Adrenal gland (tissue), 12 donors: ENCODE data around the gene KIAA0753. TPM values are rescaled to one million over a fixed set of nuclear protein-coding genes. Genes with fewer than 3 reads are reported as not detected.

Experiments used
- DNase-seq, 7 donors: peaks; one replicate each; pipeline ENCODE4 v3.0.0-alpha.2; 2019 to 2020
- H3K27ac ChIP-seq, 5 donors: fragments of 200-600 bp; sonication (generic) in 4 of 5; 1 replicate in 3 of 5; 2 replicates in 2 of 5; pipeline versions ENCODE4 v1.5.1 to v1.8.0; 2016 to 2020; ENCODE audit warnings: mild to moderate bottlenecking in 1 of 5
- H3K27me3 ChIP-seq: fragments of 200-600 bp; 2 replicates; pipeline ENCODE4 v1.8.0; 2021
- H3K36me3 ChIP-seq, 2 donors: fragments of 200-600 bp; replicated peaks in 1 of 2; 1 replicate in 1 of 2; 2 replicates in 1 of 2; pipeline versions ENCODE4 v1.5.1 to v1.8.0; 2018 to 2022
- H3K4me1 ChIP-seq, 2 donors: fragments of 200-600 bp; replicated peaks in 1 of 2; 1 replicate in 1 of 2; 2 replicates in 1 of 2; pipeline versions ENCODE4 v1.5.1 to v1.8.0; 2018 to 2021
- H3K4me3 ChIP-seq, 4 donors: fragments of 200-600 bp; sonication (generic) in 3 of 4; one replicate each; pipeline ENCODE4 v1.5.1; 2016 to 2018
- H3K9me3 ChIP-seq, 3 donors: fragments of 200-600 bp; sonication (generic) in 1 of 3; replicated peaks in 1 of 3; 1 replicate in 2 of 3; 2 replicates in 1 of 3; pipeline versions ENCODE4 v1.5.1 to v1.8.0; 2016 to 2021
- POLR2A ChIP-seq, 2 donors: fragments of 450-650 bp; IDR thresholded peaks; one replicate each; pipeline ENCODE4 v1.6.1; 2017; ENCODE audit warnings: antibody characterized with exemption in 2 of 2, mild to moderate bottlenecking in 2 of 2, moderate library complexity in 1 of 2
- WGBS, 4 donors: extraction: QIAGEN DNeasy Blood & Tissue Kit in 2 of 4; methylation state at CpG; one replicate each; pipeline versions ENCODE4 v1.1.5 to v1.1.7; 2013 to 2017; 5-methylcytosine and 5-hydroxymethylcytosine counted together
- intact Hi-C, 2 donors: fragments of 100-400 bp; cut with DNase I; formaldehyde crosslinking; loops; one replicate each; pipeline versions ENCODE4 v1.14.1 to v1.15.0; 2022 to 2023
- polyA plus RNA-seq, 3 donors: library from polyadenylated mRNA; stranded (reverse); fragments of 200-250 nt in 2 of 3; fragments of 350-450 nt in 1 of 3; fragmentation: Illumina TruSeq in 1 of 3; extraction: RNeasy Lipid Tissue Mini Kit (QIAGEN cat#74804) in 1 of 3; gene quantifications; one replicate each; pipeline ENCODE4 v1.2.3, GENCODE V29; 2013 to 2014
- total RNA-seq, 9 donors: library from RNA; depleted of rRNA in 4 of 9; stranded (reverse); fragments of >200 nt in 4 of 9; fragments of 120-200 nt in 1 of 9; fragmentation: NEBNext Ultra II Directional in 1 of 9; extraction: Animal tissue kit (Norgen Biotek cat#: 25700) in 1 of 9; gene quantifications; one replicate each; pipeline versions ENCODE4 v1.1.0 to v1.2.4, GENCODE V29; 2013 to 2023
- TF ChIP-seq, protein P1 (sequence below), 6 experiments: fragments of 450-650 bp in 4 of 6; fragments of 200-600 bp in 2 of 6; sonication (generic) in 1 of 6; IDR thresholded peaks; 1 replicate in 5 of 6; 2 replicates in 1 of 6; pipeline versions ENCODE4 v1.5.1 to v1.8.0; 2016 to 2021; ENCODE audit warnings: antibody characterized with exemption in 6 of 6, mild to moderate bottlenecking in 2 of 6, moderate library complexity in 1 of 6
- donor health status: healthy with polysubstance abuse.
- donor health status: Bipolar disorder and iron deficiency.
- donor health status: DM: yes; HTN: yes; CAD: no.
- donor health status: DM: no; HTN: no; CAD: no.
- donor health status: DM: no; HTN: no; CAD: no.
- donor health status: DM: yes; HTN: yes; CAD: no.

Gene KIAA0753
- total and polyA plus RNA-seq, 12 donors: 5.1 to 21.8 (median 13.1) TPM

DNA sequence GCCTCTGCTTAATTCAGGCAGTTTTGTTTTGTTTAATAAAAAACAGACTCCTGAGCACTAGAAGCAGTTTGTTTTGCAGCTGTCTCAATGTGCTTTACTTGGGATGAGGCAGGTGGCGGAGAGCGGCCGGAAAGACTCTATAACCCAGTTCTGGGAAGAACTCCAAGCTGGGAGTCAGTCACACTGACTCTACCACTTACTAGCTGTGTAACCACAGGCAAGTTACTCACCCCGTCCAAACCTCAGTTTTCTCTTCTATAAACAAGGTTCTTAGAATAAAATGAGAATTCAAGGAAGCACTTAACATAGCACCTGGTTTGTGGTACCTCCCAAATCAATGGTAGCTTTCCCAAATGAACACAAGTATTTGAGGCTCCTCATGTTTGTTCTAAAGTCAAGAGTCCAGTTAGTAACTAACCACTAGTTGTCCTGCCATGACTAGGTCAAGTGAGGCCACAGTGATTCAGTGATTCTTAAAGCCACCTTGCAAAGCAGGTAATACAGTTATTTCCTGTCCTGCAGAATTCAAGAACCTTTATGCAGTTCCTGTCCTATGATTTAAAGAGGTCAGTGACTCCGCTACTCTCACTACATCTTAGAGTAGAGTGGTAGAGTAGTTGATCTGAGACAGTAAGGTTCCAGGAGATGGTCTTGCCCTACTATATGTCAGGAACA, 3.1 kb upstream of the KIAA0753 start:
- intact Hi-C loops: no loop called here
- peaks cover 0 to 30% of the 10 kb centered on the region in 2 donors for H3K36me3 ChIP-seq
- H3K4me3 ChIP-seq: no peak overlapping the region
- H3K27ac ChIP-seq: no peak overlapping the region
- H3K9me3 ChIP-seq: no peaks in the 10 kb centered on the region
- 84 to 96% (median 90%) methylated on average over 5 of the region's 5 CpGs for WGBS, 4 donors
- no peaks in the 10 kb centered on the region for H3K27me3 ChIP-seq
- H3K4me1 ChIP-seq: peaks cover 13 to 20% of the 10 kb centered on the region in 2 donors
- no peak for DNase-seq
- TF ChIP-seq, protein P1, sequence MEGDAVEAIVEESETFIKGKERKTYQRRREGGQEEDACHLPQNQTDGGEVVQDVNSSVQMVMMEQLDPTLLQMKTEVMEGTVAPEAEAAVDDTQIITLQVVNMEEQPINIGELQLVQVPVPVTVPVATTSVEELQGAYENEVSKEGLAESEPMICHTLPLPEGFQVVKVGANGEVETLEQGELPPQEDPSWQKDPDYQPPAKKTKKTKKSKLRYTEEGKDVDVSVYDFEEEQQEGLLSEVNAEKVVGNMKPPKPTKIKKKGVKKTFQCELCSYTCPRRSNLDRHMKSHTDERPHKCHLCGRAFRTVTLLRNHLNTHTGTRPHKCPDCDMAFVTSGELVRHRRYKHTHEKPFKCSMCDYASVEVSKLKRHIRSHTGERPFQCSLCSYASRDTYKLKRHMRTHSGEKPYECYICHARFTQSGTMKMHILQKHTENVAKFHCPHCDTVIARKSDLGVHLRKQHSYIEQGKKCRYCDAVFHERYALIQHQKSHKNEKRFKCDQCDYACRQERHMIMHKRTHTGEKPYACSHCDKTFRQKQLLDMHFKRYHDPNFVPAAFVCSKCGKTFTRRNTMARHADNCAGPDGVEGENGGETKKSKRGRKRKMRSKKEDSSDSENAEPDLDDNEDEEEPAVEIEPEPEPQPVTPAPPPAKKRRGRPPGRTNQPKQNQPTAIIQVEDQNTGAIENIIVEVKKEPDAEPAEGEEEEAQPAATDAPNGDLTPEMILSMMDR (IDR thresholded peaks at IDR 0.05): no peak
- no peak for TF ChIP-seq POLR2A (IDR thresholded peaks at IDR 0.05)

DNA sequence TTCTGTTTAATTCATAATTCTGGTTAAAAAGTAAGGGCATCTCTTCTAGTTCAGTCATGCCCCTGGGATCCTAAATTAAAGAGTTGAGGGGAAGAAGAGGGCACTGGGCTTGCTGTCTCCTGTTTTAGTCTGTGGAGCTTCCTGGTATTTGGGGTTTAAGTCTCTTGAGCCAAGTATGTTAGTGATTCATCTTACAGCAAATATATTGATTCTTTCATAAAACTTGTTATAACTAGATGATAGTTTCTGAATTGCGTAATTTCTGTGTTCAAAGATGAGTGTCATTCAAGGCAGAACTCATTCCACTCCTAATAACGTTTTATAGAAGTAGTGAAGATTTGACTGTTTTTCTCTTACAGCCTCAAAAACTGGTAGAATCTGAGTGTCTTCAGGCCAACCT, 2.1 kb upstream of the KIAA0753 start:
- no peaks in the 10 kb centered on the region for H3K9me3 ChIP-seq
- intact Hi-C loops: no loop called here
- no peaks in the 10 kb centered on the region for H3K27me3 ChIP-seq
- peaks cover 13 to 23% of the 10 kb centered on the region in 2 donors for H3K4me1 ChIP-seq
- no peak for DNase-seq
- WGBS, 4 donors: 63 to 70% (median 64%) methylated on average over 2 of the region's 2 CpGs
- no peak overlapping the region for H3K4me3 ChIP-seq
- H3K36me3 ChIP-seq: peaks cover 0 to 24% of the 10 kb centered on the region in 2 donors
- TF ChIP-seq, protein P1 (IDR thresholded peaks at IDR 0.05): no peak
- TF ChIP-seq POLR2A (IDR thresholded peaks at IDR 0.05): no peak
- no peak overlapping the region for H3K27ac ChIP-seq

DNA sequence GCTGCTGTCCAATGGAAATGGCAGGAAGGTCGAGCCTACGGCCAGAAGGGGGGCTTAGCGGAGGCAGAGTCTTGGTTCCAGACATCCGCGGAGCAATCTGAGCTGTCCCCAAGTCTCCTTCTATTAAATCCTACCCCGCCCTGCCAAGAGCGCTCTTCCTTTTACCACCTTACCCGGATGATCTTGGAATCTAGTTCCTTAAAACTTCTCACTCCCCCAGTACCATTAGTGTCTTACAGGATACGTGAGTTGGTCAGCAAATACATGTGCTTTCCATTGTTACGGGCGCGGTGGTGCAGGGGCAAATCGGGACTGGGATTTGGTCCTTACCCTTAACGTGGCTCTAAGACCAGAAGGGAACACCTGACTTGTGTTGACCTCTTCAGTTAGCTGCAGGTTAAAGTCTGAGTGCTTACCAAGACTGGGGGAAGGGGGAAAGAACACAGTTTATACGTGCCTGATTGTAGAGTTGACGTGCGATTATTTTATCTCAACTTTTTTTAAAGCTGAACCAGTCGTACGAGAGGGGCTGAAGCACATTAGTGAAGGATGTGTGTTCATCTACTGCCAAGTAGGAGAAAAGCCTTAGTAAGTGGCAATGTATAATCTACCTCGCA, 844 bp upstream of the KIAA0753 start:
- 4 to 5% (median 5%) methylated on average over 19 to 20 of the region's 20 CpGs for whole genome bisulfite sequencing, 4 donors
- no peaks in the 10 kb centered on the region for H3K9me3 ChIP-seq
- TF ChIP-seq, protein P1 (IDR thresholded peaks at IDR 0.05): no peak
- no peak for TF ChIP-seq POLR2A (IDR thresholded peaks at IDR 0.05)
- H3K36me3 ChIP-seq: peaks cover 0 to 21% of the 10 kb centered on the region in 2 donors
- no peak for DNase-seq
- intact Hi-C loops: no loop called here
- peaks cover 13 to 23% of the 10 kb centered on the region in 2 donors for H3K4me1 ChIP-seq
- H3K27ac ChIP-seq: peak overlapping the region in 4 of 5 donors; percentile 71 to 95 (median 75)
- peak overlapping the region; percentile 60 to 91 (median 86) for H3K4me3 ChIP-seq
- no peaks in the 10 kb centered on the region for H3K27me3 ChIP-seq

DNA sequence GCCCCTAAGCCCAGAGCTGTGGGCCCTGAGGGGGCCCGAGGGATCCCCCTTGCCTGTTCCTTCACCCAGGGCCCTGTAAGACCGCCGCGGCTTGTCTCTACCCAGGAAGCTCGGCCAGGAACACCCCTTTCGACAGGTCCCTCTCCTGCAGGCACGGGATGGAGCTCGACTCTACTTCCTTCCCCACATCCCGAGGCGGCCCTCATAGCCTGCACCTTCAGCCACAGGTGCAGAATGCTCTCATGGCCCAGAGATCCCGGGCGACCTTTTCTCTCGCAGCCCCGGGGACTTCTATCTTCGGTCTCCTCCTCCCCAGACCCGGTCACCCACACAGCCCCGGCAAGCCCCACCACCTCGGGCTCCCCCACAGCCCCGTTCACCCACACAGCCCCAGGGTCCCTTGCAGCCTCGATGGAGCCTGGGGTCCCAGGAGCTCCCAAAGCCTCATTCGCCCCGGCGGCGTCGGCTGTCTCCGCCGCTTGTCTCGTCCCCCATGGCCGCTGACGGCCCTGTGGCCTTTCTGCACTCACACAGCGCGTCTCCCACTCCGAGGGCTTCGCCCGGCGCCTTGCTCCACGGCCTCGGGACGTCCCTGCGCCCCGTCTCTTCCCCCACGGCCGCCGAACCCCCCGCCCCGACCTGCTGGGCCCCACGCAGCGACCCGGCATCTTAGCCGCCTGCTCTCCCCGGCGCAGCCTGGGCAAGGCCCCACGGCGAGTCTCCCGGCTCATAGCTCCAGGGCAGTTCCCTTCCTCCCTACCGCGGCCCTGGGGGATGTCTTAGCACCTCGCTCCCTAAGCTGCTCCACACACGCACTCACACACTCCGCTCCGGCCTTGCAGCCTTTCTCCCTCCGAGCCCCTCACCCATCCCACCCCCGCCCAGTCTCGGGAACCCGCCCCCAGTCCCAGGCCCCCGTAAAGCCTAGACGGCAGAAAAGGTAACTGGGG, 650 bp downstream of the KIAA0753 start:
- H3K27ac ChIP-seq: peak overlapping the region; percentile 71 to 95 (median 78)
- H3K9me3 ChIP-seq: no peaks in the 10 kb centered on the region
- peaks cover 13 to 23% of the 10 kb centered on the region in 2 donors for H3K4me1 ChIP-seq
- peak overlapping the region; percentile 60 to 91 (median 86) for H3K4me3 ChIP-seq
- peak in 6 of 7 donors; percentile 35 to 56 (median 48) for DNase-seq
- H3K27me3 ChIP-seq: no peaks in the 10 kb centered on the region
- 0 to 1% (median 0%) methylated on average over 13 to 67 of the region's 67 CpGs for WGBS, 4 donors
- H3K36me3 ChIP-seq: peaks cover 0 to 17% of the 10 kb centered on the region in 2 donors
- intact Hi-C loops: loop anchor here (5.0 to 10.0 kb wide), 2 partner anchors 163 to 165 kb away; no protein-coding TSS in a partner anchor
- TF ChIP-seq, protein P1 (IDR thresholded peaks at IDR 0.05): no peak
- no peak for TF ChIP-seq POLR2A (IDR thresholded peaks at IDR 0.05)
